GM19238 (cell line): ENCODE data around the gene GOLGA6L6.
"Not testable (repeated sequence)": the region's sequence is repeated elsewhere in the genome, so short reads cannot be mapped to it uniquely, and the experiment has no call there.

Source experiments
- DNase-seq: peaks from one replicate; pipeline ENCODE4 v3.0.0; 2011; ENCODE audit warnings: low spot score; ENCODE audit not compliant: insufficient read length

GOLGA6L6 gene, protein sequence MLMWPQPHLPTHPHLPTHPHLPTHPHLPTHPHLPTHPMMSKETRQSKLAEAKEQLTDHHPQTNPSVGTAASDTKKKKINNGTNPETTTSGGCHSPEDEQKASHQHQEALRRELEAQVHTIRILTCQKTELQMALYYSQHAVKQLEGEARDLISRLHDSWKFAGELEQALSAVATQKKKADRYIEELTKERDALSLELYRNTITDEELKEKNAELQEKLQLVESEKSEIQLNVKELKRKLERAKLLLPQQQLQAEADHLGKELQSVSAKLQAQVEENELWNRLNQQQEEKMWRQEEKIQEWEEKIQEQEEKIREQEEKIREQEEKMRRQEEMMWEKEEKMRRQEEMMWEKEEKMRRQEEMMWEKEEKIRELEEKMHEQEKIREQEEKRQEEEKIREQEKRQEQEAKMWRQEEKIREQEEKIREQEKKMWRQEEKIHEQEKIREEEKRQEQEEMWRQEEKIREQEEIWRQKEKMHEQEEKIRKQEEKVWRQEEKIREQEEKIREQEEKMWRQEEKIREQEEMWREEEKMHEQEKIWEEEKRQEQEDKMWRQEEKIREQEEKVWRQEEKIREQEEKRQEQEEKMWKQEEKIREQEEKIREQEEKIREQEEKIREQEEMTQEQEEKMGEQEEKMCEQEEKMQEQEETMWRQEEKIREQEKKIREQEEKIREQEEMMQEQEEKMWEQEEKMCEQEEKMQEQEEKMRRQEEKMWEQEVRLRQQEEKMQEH

DNA sequence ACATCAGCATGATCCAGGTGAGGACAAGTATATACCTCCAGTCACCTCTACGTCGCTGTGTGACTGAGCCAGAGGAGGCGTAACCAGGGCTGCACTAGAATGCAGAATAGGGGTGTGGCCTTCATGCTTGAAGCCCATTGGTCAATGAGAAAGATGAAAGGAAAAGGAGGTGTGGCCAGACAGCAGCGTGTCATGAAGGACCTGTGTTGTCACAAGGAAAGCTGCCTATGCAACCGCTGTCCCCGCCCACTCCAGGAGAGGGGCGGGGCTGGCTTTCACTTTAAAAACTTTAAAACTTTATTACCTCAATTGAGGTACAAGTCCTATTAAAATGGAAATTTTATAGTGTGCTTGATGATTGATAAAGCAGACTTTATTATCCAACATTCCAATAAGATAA is at the start of gene GOLGA6L6:
TSS of gene GOLGA6L6 (minus strand) at position 101 of the 400 bp plus-strand sequence. CDS start at position 10, 91 bp downstream.
- not testable (repeated sequence) for DNase-seq

DNA sequence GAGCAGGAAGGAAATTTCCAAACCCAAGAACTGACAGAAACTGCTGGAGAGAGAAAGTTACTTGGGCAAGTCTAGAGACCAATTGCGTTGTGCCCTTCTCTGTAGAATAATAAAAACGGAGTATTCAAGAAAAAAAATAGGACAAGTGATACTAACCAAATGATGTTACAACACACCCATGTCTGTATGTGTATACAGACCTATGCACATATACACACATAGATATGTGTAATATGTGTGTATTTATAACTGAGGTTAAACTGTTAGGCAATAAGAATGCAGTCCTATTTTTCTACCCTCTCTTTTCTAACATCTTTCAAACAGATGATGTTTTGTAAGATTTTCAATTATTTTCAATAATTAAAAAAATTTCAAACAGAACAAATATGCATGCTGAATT is 48.5 kb upstream of the GOLGA6L6 start:
- not testable (repeated sequence) for DNase-seq

DNA sequence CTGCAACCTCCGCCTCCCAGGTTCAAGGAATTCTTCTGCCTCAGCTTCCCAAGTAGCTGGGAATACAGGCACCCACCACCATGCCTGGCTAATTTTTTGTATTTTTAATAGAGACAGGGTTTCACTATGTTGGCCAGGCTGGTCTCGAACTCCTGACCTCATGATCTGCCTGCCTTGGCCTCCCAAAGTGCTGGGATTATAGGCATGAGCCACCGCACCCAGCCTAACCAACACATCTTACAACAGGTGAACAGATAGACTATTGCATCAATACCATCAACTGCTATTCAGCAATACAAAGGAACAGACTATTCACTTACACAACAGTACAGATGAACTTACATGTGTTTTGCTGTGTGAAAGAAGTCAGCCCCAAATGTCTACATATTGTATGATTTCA is 45.2 kb upstream of the GOLGA6L6 start:
- DNase-seq, result not testable (repeated sequence)

DNA sequence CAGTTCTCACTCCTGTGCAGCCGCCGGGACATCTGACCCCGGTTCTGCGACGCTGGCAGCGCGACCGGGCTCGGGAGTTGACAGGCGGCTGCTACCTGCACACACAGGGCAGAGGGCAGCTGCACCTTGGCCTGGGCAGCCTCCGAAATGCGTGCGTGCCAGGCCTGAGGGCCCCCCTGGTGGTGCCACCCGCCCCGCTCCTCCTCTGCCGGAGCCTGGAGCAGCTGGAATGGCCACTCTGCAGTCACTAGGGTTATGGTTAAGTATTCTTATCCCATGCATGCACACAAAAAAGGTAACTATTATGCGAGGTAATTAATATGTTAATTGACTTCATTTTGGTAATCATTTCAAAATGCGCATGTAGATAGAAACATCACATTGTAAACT is 41.1 kb upstream of the GOLGA6L6 start:
- DNase-seq, result not testable (repeated sequence)

- DNase-seq, result not testable (repeated sequence)
These were observed 40.6 kb upstream of the GOLGA6L6 start for GRCh38 chr15:20582109-20582725.

GRCh38 chr15:20581261-20582108 is 39.9 kb upstream of the GOLGA6L6 start:
- DNase-seq, result not testable (repeated sequence)

DNA sequence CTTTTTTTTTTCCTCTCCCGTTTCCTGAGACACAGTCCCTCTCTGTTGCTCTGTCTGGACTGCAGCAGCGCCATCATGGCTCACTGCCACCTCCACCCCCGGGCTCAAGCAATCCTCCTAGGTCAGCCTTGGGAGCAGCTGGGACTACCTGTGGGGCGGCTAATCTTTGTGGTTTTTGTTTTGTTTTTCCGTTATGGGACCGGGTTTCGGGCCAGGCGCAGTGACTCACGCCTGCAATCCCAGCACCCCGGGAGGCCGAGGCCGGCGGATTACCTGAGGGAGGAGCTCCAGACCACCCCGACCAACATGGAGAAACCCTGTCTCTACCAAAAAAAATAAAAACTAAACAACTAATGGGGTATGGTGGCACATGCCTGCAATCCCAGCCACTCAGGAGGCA is 38.1 kb upstream of the GOLGA6L6 start:
- not testable (repeated sequence) for DNase-seq

GRCh38 chr15:20551289-20551688 is 9.7 kb upstream of the GOLGA6L6 start:
- not testable (repeated sequence) for DNase-seq

DNA sequence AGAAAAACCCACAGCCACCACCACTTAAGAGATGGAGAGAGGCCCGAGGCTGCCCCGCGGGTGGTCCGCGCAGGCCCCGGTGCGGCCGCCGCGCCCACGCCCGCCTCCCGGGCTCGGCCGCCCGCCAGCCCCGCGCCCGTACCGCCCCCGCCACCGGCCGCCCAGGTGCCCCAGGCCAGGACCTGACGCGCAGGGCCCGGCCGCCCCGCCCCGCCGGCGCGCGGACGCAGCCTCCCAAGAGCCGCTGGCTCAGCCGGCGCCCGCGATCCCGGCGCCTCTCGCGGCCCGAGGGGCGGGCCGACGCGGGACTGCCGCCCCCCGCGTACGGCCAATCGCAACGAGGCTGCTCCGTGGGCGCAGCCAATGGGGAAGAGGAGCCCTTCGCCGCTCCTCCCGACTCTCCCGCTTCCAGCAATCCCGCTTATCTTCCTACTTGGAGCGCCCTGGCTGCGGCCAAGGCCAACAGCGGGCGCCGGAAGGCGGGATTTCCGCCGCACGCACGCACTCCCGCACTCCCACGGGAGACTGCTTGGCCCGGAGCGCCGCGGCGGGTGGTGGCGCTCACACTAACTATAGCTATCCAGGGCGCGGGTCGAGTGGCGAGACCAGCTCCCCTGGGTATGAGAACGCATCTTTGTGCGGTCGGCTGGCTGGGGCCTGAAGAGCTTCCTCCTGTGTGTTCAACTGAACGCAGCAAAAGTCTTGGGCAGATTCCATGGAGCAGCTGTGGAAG is 35.5 kb downstream of the GOLGA6L6 start:
- DNase-seq, result not testable (repeated sequence)

DNA sequence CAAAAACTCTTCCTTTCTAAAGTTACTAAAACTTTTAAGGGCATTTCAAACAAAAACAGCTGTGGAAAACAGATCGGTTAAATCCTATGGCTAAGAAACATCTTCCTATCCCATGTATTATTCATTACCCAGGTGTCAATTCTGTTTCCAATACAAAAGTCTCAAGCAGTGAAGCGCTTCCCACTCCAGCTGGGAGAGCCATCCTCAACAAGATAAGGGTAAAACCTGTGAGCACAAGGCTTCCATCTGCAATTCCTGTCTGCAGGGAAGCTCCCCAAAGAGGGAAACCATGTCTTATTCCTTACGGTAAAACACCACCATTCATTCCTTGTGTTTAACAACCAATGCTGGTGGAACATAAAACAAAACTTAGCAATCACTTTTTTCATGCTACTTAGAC is 38.8 kb downstream of the GOLGA6L6 start:
- DNase-seq, result not testable (repeated sequence)

- not testable (repeated sequence) for DNase-seq
These were observed 39.9 kb downstream of the GOLGA6L6 start for GRCh38 chr15:20501512-20502222.

- DNase-seq, result not testable (repeated sequence)
These were observed 43.8 kb downstream of the GOLGA6L6 start for GRCh38 chr15:20497781-20498180.

- DNase-seq, result not testable (repeated sequence)
These were observed 48.6 kb downstream of the GOLGA6L6 start for GRCh38 chr15:20493035-20493434.

- not testable (repeated sequence) for DNase-seq
These were observed 49.0 kb downstream of the GOLGA6L6 start for GRCh38 chr15:20492598-20492997.

DNA sequence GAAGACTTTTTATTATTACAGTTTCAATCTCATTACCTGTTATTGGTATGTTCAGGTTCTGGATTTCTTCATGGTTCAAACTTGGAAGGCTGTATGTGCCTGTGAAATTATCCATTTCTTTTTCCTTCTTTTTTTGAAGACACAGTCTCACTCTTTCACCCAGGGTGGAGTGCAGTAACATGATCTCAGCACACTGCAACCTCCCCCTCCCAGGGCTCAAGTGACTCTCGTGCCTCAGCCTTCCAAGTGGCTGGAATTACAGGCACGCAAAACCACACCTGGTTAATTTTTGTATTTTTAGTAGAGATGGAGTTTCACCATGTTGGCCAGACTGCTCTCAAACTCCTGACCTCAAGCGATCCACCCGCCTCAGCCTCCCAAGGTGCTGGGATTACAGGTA is 52.3 kb downstream of the GOLGA6L6 start:
- DNase-seq, result not testable (repeated sequence)
